Heart left ventricle (tissue), 16 donors: Measurements from ENCODE around the gene DUSP15. TPM values are rescaled to one million over a fixed set of nuclear protein-coding genes. Genes with fewer than 3 reads are reported as not detected.

Experiments used
- ATAC-seq, 4 donors: fragments of 200-7000 bp; cut with Tn5 transposase; one replicate each; pipeline ENCODE4 v1.9.1; 2020 to 2022; ENCODE audit warnings: moderate library complexity in 4 of 4, mild to moderate bottlenecking in 3 of 4, moderate number of reproducible peaks in 1 of 4
- DNase-seq, 5 donors: peaks; one replicate each; pipeline ENCODE4 v3.0.0-alpha.2; 2020
- H3K27ac ChIP-seq, 12 donors: fragments of 200-600 bp; sonication (generic) in 4 of 12; one replicate each; pipeline versions ENCODE4 v1.5.0 to v1.8.0; 2016 to 2022; ENCODE audit warnings: mild to moderate bottlenecking in 2 of 12
- H3K27me3 ChIP-seq, 9 donors: fragments of 200-600 bp; sonication (generic) in 2 of 9; one replicate each; pipeline versions ENCODE4 v1.5.1 to v1.8.0; 2016 to 2022; ENCODE audit warnings: mild to moderate bottlenecking in 3 of 9
- H3K36me3 ChIP-seq, 9 donors: fragments of 200-600 bp; sonication (generic) in 2 of 9; one replicate each; pipeline versions ENCODE4 v1.5.0 to v1.8.0; 2018 to 2022; ENCODE audit warnings: mild to moderate bottlenecking in 2 of 9
- H3K4me1 ChIP-seq, 12 donors: fragments of 200-600 bp; sonication (generic) in 4 of 12; one replicate each; pipeline versions ENCODE4 v1.5.0 to v1.8.0; 2016 to 2022; ENCODE audit warnings: mild to moderate bottlenecking in 3 of 12
- H3K4me3 ChIP-seq, 12 donors: fragments of 200-600 bp; sonication (generic) in 4 of 12; one replicate each; pipeline versions ENCODE4 v1.5.0 to v1.8.0; 2017 to 2022; ENCODE audit warnings: mild to moderate bottlenecking in 9 of 12, moderate library complexity in 4 of 12
- H3K9me3 ChIP-seq, 12 donors: fragments of 200-600 bp; sonication (generic) in 4 of 12; one replicate each; pipeline versions ENCODE4 v1.5.0 to v1.8.0; 2016 to 2022; ENCODE audit warnings: mild to moderate bottlenecking in 1 of 12
- POLR2A ChIP-seq, 2 donors: fragments of 450-650 bp; IDR thresholded peaks; one replicate each; pipeline ENCODE4 v1.6.1; 2017; ENCODE audit warnings: antibody characterized with exemption in 2 of 2, mild to moderate bottlenecking in 2 of 2, moderate library complexity in 2 of 2
- WGBS, 4 donors: extraction: QIAGEN DNeasy Blood & Tissue Kit in 2 of 4; methylation state at CpG; one replicate each; pipeline versions ENCODE4 v1.1.5 to v1.1.7; 2013 to 2018; 5-methylcytosine and 5-hydroxymethylcytosine counted together
- intact Hi-C, 10 donors: fragments of 100-400 bp; cut with DNase I; formaldehyde crosslinking; loops; one replicate each; pipeline versions ENCODE4 v1.11.1 to v1.14.2; 2022
- polyA plus RNA-seq, 2 donors: library from polyadenylated mRNA; stranded (reverse); fragments of 200-250 nt; gene quantifications; one replicate each; pipeline ENCODE4 v1.2.3, GENCODE V29; 2013
- total RNA-seq, 9 donors: library from RNA; depleted of rRNA in 2 of 9; stranded (reverse); fragments of >200 nt in 2 of 9; fragmentation: NEBNext Ultra II Directional in 3 of 9; extraction: Animal tissue kit (Norgen Biotek cat#: 25700) in 3 of 9; gene quantifications; one replicate each; pipeline versions ENCODE4 v1.1.0 to v1.2.4, GENCODE V29; 2016 to 2023
- TF ChIP-seq, protein P1 (sequence below), 12 donors: fragments of 200-600 bp; sonication (generic) in 4 of 12; IDR thresholded peaks; one replicate each; pipeline versions ENCODE4 v1.5.0 to v1.8.0; 2018 to 2022; ENCODE audit warnings: antibody characterized with exemption in 12 of 12, mild to moderate bottlenecking in 5 of 12
- donor health status: ischemic (EF 13 %, LVEDD 7.1; RV severe dilation, severe dysfunction).
- donor health status: healthy with polysubstance abuse.
- donor health status: DM: no; HTN: yes; CAD: no.
- donor health status: DM: no; HTN: no; CAD: no.
- donor health status: ischemic (EF 25% LVEDD 6.9; RV normal size, moderate dysfunction).
- donor health status: ischemic (EF 25% LVEDD 5.7; RV mildly dilated, moderate dysfunction).
- donor health status: healthy.
- donor health status: DM: yes; HTN: yes; CAD: no.
- donor health status: ischemic (EF 35%, LVEDD 5.7; RV mildly dilated, moderate dysfunction).
- donor health status: nonischemic (EF 11% LVEDD 7.7; RV severe dilation, severe dysfunction).
- donor health status: DM: yes; HTN: yes; CAD: no.
- donor health status: PGD.
- donor health status: ischemic (EF 29% LVEDD 5.4; RV normal size, mild dysfunction).
- donor health status: nonischemic (EF 23%, LVEDD 6.1; RV moderate dilation, normal function).

DUSP15 gene
- total and polyA plus RNA-seq, 11 donors = 0.68 to 7.4 (median 3.0) TPM

DNA sequence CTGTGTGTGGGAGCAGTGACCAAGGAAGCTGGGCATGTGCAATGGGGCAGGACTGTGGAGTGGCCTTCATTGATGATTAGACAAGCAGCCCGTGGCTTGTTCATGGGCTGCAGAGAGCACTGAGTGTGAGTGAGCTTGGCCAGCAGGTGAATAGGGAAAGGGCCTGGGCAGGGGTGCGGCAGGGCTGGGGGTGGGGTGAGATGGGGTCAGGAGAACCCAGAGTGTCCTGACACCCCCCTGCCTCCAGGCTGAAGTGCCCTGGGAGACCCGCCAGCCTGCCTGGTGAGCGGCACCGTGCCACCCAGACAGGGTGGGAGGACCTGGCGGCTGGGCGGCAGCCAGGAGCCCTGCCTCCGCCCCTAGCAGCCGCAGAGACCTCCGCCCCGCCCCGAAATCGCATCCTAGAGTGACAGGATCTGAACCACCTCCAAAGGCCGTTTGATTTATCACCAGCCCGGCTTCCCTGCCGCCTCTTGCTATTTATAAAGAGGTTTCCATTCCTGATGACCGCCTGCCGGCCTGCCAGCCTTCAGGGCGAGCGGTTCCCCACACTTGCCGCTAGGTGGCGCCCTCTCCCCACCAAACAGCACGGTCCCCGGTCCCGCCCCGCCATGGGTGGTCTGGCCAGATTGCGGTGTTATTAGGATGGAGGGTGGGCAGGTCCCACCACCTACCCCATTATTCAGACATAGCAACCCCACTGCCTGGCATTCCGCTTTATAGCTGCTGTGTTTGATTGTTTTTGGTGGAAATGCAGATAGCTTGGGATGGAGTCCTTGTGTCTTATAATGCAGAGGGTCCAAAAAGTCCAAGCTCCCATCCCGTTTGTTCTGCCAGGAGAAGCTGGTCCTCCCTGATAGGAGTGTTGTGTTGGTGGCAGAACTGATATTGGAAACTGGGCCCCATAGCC, 47.7 kb downstream of the DUSP15 start:
- TF ChIP-seq, protein P1, sequence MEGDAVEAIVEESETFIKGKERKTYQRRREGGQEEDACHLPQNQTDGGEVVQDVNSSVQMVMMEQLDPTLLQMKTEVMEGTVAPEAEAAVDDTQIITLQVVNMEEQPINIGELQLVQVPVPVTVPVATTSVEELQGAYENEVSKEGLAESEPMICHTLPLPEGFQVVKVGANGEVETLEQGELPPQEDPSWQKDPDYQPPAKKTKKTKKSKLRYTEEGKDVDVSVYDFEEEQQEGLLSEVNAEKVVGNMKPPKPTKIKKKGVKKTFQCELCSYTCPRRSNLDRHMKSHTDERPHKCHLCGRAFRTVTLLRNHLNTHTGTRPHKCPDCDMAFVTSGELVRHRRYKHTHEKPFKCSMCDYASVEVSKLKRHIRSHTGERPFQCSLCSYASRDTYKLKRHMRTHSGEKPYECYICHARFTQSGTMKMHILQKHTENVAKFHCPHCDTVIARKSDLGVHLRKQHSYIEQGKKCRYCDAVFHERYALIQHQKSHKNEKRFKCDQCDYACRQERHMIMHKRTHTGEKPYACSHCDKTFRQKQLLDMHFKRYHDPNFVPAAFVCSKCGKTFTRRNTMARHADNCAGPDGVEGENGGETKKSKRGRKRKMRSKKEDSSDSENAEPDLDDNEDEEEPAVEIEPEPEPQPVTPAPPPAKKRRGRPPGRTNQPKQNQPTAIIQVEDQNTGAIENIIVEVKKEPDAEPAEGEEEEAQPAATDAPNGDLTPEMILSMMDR (IDR thresholded peaks at IDR 0.05) = peak; percentile 97 to 100 (median 99)
- TF ChIP-seq POLR2A (IDR thresholded peaks at IDR 0.05) = peak in 1 of 2 donors; percentile 14
- peaks cover 0 to 21% (median 5%) of the 10 kb centered on the region in 12 donors for H3K4me1 ChIP-seq
- 7 to 8% (median 7%) methylated on average over 14 to 29 of the region's 29 CpGs for WGBS, 4 donors

DNA sequence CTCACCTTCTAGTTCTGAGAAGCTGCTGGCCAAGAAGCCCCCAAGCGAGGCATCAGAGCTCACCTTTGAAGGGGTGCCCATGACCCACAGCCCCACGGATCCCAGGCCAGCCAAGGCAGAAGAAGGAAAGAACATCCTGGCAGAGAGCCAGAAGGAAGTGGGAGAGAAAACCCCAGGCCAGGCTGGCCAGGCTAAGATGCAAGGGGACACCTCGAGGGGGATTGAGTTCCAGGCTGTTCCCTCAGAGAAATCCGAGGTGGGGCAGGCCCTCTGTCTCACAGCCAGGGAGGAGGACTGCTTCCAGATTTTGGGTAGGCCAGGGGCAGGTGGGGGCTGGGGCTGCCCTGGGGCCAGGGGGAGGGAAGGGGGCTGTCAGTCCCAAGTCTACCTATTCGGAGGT, 48.9 kb downstream of the DUSP15 start:
- ATAC-seq (no peak), DNase-seq (peak in 1 of 5 donors; percentile 26)
- intact Hi-C loops = loop anchor here in 9 of 10 donors (5.0 to 10.0 kb wide), 9 partner anchors 131 to 833 kb away; partner anchors contain the start of gene PDRG1 (in 2 of the 9)
- H3K4me3 ChIP-seq = no peak overlapping the region
- H3K4me1 ChIP-seq = peaks cover 0 to 21% (median 5%) of the 10 kb centered on the region in 12 donors
- TF ChIP-seq POLR2A (IDR thresholded peaks at IDR 0.05) = no peak
- TF ChIP-seq, protein P1 (IDR thresholded peaks at IDR 0.05) = no peak
- 53 to 70% (median 62%) methylated on average over 5 of the region's 5 CpGs for WGBS, 4 donors
- no peak overlapping the region for H3K27ac ChIP-seq
- H3K27me3 ChIP-seq = no peaks in the 10 kb centered on the region
- no peaks in the 10 kb centered on the region for H3K9me3 ChIP-seq
- no peaks in the 10 kb centered on the region for H3K36me3 ChIP-seq

More for the DNA sequence above, 47.7 kb downstream of the DUSP15 start:
- Histone ChIP-seq H3K9me3 (no peaks in the 10 kb centered on the region), H3K4me3 (no peak overlapping the region), H3K36me3 (no peaks in the 10 kb centered on the region), H3K27ac (peak overlapping the region in 9 of 12 donors; percentile 7 to 66 (median 24)), H3K27me3 (no peaks in the 10 kb centered on the region)
- ATAC-seq (peak; percentile 75 to 90 (median 82)), DNase-seq (peak; percentile 81 to 91 (median 89))
- intact Hi-C loops = loop anchor here (1.0 to 10.0 kb wide), 16 partner anchors 24 to 832 kb away; partner anchors contain the start of gene PDRG1 (in 4 of the 10)

DNA sequence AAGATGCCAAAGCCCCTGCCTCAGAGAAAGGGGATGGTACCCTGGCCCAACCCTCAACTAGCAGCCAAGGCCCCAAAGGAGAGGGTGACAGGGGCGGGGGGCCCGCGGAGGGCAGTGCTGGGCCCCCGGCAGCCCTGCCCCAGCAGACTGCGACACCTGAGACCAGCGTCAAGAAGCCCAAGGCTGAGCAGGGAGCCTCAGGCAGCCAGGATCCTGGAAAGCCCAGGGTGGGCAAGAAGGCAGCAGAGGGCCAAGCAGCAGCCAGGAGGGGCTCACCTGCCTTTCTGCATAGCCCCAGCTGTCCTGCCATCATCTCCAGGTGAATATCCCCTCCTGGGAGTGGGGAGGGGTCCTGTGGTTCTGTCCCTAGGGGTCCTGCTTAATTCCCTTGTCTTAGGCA, 50.1 kb downstream of the DUSP15 start:
- H3K36me3 ChIP-seq = no peaks in the 10 kb centered on the region
- ATAC-seq (no peak), DNase-seq (no peak)
- H3K4me3 ChIP-seq = no peak overlapping the region
- TF ChIP-seq POLR2A (IDR thresholded peaks at IDR 0.05) = no peak
- TF ChIP-seq, protein P1 (IDR thresholded peaks at IDR 0.05) = no peak
- H3K9me3 ChIP-seq = no peaks in the 10 kb centered on the region
- intact Hi-C loops = loop anchor here in 9 of 10 donors (5.0 to 10.0 kb wide), 9 partner anchors 132 to 835 kb away; partner anchors contain the start of gene PDRG1 (in 2 of the 9)
- no peak overlapping the region for H3K27ac ChIP-seq
- peaks cover 0 to 30% (median 11%) of the 10 kb centered on the region in 12 donors for H3K4me1 ChIP-seq
- 80 to 100% (median 81%) methylated on average over 1 to 6 of the region's 6 CpGs for WGBS, 4 donors
- no peaks in the 10 kb centered on the region for H3K27me3 ChIP-seq
